Kidney (tissue), 14 donors: ENCODE results near the gene DNAJB1. TPM values are rescaled to one million over a fixed set of nuclear protein-coding genes. Genes with fewer than 3 reads are reported as not detected.
A peak's percentile ranks its signal among the peaks of the same experiment; 100 is the strongest.

Source experiments
- DNase-seq, 5 donors: peaks; one replicate each; pipeline ENCODE4 v3.0.0-alpha.2; 2013 to 2020
- FAIRE-seq: peaks from 2 replicates; lab custom pipeline; 2012; peaks lifted over from hg19 to GRCh38; lab: Jason Lieb, UNC
- H3K27ac ChIP-seq, 2 donors: one replicate each; pipeline ENCODE4 v1.7.0; 2013; ENCODE audit warnings: low read depth in 2 of 2, low read length in 2 of 2, inconsistent platforms in 1 of 2
- H3K27me3 ChIP-seq: one replicate; pipeline ENCODE4 v1.7.1; 2013; ENCODE audit warnings: low read length, inconsistent platforms; ENCODE audit not compliant: control insufficient read depth, insufficient read depth
- H3K36me3 ChIP-seq, 3 donors: one replicate each; pipeline versions ENCODE4 v1.7.0 to v1.7.1; 2013; ENCODE audit warnings: low read length in 3 of 3, control low read depth in 1 of 3, inconsistent platforms in 1 of 3; ENCODE audit not compliant: insufficient read depth in 3 of 3, control insufficient read depth in 2 of 3
- H3K4me1 ChIP-seq, 3 donors: one replicate each; pipeline versions ENCODE4 v1.7.0 to v1.7.1; 2013; ENCODE audit warnings: low read length in 3 of 3, inconsistent platforms in 1 of 3, low read depth in 1 of 3; ENCODE audit not compliant: control insufficient read depth in 2 of 3, insufficient read depth in 2 of 3
- H3K4me3 ChIP-seq, 3 donors: one replicate each; pipeline versions ENCODE4 v1.7.0 to v1.8.1; 2013; ENCODE audit warnings: low read length in 3 of 3, control low read depth in 1 of 3, inconsistent platforms in 1 of 3
- H3K9ac ChIP-seq, 3 donors: one replicate each; pipeline versions ENCODE4 v1.7.0 to v1.7.1; 2013; ENCODE audit warnings: low read length in 3 of 3, control low read depth in 1 of 3, inconsistent platforms in 1 of 3
- H3K9me3 ChIP-seq, 3 donors: one replicate each; pipeline versions ENCODE4 v1.7.0 to v1.7.1; 2013; ENCODE audit warnings: low read length in 3 of 3, control low read depth in 1 of 3, inconsistent platforms in 1 of 3; ENCODE audit not compliant: control insufficient read depth in 2 of 3, insufficient read depth in 1 of 3
- intact Hi-C: fragments of 100-400 bp; cut with DNase I; formaldehyde crosslinking; loops from one replicate; pipeline ENCODE4 v1.11.1; 2022
- polyA plus RNA-seq: library from polyadenylated mRNA; stranded (reverse); fragments of 350-450 nt; fragmentation: Illumina TruSeq; extraction: RNeasy Lipid Tissue Mini Kit (QIAGEN cat#74804); gene quantifications from one replicate; pipeline ENCODE4 v1.2.3, GENCODE V29; 2014; ENCODE audit warnings: low read depth, low replicate concordance; ENCODE audit not compliant: insufficient read depth
- total RNA-seq: library from RNA; stranded (reverse); fragmentation: NEBNext Ultra II Directional; extraction: Animal tissue kit (Norgen Biotek cat#: 25700); gene quantifications from one replicate; pipeline ENCODE4 v1.2.1, GENCODE V29; 2021
- TF ChIP-seq, protein P1 (sequence below): IDR thresholded peaks from 3 replicates; pipeline ENCODE4 v1.5.1; 2012; ENCODE audit warnings: mild to moderate bottlenecking, moderate library complexity, borderline replicate concordance; ENCODE audit not compliant: insufficient read depth; ENCODE audit errors: extremely low read depth
- donor health status: control.
- donor health status: control.
- donor health status: control.
- donor health status: control.
- donor health status: control.
- donor health status: DM: yes; HTN: yes; CAD: no.
- donor health status: Normal renal cell carcinoma (clear cell type).

The DNAJB1 gene
- total and polyA plus RNA-seq, 2 donors from 2014 or later: 77.9 to 122 TPM

DNA sequence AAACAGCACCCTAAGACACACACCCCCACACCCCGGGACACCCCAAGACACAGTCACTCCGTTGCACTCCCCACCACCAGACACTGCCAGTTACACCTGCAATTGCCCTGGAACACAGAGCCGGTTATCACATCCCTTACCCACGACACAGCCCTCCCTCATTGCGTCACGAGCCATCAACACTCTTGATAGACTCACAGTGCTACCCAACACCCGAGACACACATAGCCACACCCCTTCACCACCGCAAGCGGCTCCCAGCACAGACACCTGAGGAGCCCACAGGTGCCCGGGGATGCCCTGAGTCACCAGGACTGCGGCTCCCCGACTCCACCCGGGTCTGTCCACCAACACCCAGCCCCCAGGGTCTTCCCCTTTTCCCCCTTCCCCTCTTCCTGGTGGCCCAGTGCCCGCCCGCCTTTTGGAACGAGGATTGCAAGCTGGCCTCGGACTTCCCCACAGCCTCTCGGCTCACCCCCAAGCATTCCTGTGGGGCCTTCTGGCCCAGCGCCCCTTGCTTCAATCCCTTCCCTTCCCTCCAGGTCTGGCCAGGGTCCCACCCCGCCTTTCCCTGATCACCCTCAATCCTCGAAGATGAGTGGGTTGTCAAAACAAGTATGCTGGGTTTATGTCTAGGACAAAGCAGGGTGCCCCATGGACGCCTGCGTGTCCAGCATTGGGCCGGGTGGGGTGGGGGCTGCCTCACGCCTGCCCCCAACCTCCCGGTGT is 41.4 kb downstream of the DNAJB1 start:
- H3K9ac ChIP-seq: no peak overlapping the region
- TF ChIP-seq, protein P1, sequence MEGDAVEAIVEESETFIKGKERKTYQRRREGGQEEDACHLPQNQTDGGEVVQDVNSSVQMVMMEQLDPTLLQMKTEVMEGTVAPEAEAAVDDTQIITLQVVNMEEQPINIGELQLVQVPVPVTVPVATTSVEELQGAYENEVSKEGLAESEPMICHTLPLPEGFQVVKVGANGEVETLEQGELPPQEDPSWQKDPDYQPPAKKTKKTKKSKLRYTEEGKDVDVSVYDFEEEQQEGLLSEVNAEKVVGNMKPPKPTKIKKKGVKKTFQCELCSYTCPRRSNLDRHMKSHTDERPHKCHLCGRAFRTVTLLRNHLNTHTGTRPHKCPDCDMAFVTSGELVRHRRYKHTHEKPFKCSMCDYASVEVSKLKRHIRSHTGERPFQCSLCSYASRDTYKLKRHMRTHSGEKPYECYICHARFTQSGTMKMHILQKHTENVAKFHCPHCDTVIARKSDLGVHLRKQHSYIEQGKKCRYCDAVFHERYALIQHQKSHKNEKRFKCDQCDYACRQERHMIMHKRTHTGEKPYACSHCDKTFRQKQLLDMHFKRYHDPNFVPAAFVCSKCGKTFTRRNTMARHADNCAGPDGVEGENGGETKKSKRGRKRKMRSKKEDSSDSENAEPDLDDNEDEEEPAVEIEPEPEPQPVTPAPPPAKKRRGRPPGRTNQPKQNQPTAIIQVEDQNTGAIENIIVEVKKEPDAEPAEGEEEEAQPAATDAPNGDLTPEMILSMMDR: no peak
- H3K27ac ChIP-seq: peak overlapping the region; percentile 59 to 78
- H3K4me3 ChIP-seq: no peak overlapping the region
- H3K27me3 ChIP-seq: peaks cover 5% of the 10 kb centered on the region
- intact Hi-C loops: no loop called here
- DNase-seq (peak; percentile 48 to 92 (median 70)), FAIRE-seq (no peak)
- no peaks in the 10 kb centered on the region for H3K9me3 ChIP-seq
- H3K36me3 ChIP-seq: peaks cover 0 to 19% (median 0%) of the 10 kb centered on the region in 3 donors
- H3K4me1 ChIP-seq: peaks cover 0 to 24% (median 0%) of the 10 kb centered on the region in 3 donors

DNA sequence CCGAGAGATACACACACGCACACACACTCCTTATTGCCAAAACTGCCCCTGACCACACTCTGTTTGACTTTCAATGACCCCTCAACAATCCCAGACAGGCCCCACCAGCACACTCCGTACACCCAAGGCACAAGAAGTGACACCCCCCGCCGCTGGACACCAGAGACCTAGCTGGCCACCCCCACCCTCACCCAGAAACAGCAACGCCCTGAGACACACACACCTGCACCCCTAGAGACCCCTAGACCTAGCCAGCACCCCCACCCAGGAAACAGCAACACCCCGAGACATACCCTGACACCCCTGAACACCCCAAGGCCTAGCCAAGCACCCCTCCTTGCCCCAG is 41.9 kb downstream of the DNAJB1 start:
- peak in 2 of 5 donors; percentile 65 to 75 for DNase-seq
- TF ChIP-seq, protein P1: no peak
- peak overlapping the region; percentile 59 to 78 for H3K27ac ChIP-seq
- FAIRE-seq: no peak
- H3K4me1 ChIP-seq: peaks cover 0 to 24% (median 0%) of the 10 kb centered on the region in 3 donors
- H3K9me3 ChIP-seq: no peaks in the 10 kb centered on the region
- peaks cover 0 to 16% (median 0%) of the 10 kb centered on the region in 3 donors for H3K36me3 ChIP-seq
- intact Hi-C loops: no loop called here
- no peak overlapping the region for H3K4me3 ChIP-seq
- H3K9ac ChIP-seq: peak overlapping the region in 1 of 3 donors; percentile 32
- peaks cover 5% of the 10 kb centered on the region for H3K27me3 ChIP-seq

DNA sequence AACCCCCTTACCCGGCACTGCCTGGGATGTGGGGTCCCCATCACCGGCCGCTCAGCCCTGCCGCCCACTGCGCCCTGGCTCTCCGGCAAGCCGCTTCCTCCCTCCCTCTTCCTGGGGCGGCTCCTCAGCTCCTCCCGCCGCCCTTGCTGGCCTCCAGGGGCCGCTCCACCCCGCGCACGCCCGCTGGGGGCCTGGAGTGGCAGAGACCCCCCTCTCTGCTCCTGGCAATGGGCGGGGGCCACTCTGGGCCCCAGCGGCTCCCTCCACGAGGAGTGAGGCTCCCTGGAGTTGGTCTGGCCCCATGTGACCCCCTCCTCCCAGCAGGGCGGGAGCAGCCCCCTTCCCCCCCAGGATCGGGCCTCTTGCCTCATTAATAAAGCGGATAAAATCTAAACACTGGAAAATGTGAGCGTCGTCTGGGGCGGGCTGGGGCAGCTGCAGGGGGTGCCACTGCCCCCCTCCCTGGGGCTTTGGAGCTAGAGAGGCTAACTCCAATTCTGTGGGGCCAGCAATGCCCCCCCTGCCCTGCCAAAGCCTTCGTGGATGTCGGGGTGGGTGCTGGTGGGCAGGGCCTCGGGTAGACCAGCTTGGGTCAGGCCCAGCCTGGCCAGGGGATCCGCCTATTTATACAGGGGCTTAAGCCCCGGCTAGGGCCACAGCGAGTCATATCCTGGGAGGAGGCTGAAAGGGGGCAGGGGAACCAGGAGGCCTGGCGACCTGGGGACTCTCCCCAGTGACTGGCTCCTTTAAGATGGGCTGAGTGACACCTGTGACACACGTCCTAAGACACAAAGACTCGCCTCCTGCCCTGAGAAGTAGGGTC is 42.7 kb downstream of the DNAJB1 start, which contains the start of gene PTGER1:
PTGER1 (minus strand) TSS at position 104 of the 823 bp plus-strand sequence. CDS start 1,034 bp downstream, outside the sequence.
- peak within 1 kb of the TSS; percentile 59 to 78 for H3K27ac ChIP-seq
- H3K9ac ChIP-seq: peak within 1 kb of the TSS in 2 of 3 donors; percentile 32 to 34
- peaks cover 0 to 13% (median 0%) of the 10 kb centered on the region in 3 donors for H3K36me3 ChIP-seq
- H3K9me3 ChIP-seq: no peaks in the 10 kb centered on the region
- TF ChIP-seq, protein P1: peak; percentile 3
- H3K4me1 ChIP-seq: peaks cover 0 to 24% (median 0%) of the 10 kb centered on the region in 3 donors
- DNase-seq: peak; percentile 47 to 87 (median 75)
- H3K27me3 ChIP-seq: peaks cover 5% of the 10 kb centered on the region
- intact Hi-C loops: no loop called here
- no peak for FAIRE-seq
- H3K4me3 ChIP-seq: peak within 1 kb of the TSS in 2 of 3 donors; percentile 36 to 41
